ENCODE data around the gene SERF1A. TPM values are rescaled to one million over a fixed set of nuclear protein-coding genes. Genes with fewer than 3 reads are reported as not detected.

SERF1A gene
- 3.6 and 3.7 TPM in 2 replicates for total RNA-seq

DNA sequence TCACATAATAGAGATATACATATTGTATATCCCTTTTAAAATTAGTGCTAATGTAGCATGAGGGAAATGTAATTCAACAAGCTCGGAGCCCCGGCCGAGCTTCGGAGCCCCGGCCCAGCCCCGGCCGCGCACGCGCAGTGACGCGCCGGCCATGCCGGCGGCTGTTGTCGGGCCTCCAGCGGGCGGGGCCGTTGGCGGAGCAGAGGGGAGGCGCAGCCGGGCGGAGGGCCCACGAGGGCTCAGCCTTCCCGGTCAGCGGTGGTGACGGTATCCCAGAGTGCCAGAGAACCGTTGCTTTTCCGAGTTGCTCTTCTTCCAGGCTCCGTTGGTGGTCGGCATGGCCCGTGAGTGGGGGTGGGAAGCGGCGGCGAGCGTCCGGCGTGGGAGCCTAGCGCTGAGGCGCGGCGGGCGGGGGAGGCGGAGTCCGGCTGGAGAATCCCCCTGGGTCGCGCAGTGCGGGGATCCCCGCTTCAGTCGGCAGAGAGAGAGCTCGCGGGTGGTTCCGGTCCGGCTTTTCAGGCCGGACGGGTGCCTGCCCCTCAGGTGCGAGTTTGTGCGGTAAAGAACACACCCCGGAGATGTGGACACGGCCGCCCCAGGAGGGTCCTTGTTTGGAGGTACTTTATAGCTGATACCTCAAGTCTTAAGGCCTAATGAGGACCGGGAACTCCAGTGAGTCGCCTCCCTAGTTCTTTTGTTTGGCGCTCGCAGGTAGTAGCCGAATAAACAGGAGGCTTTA, at the start of gene SERF1A:
SERF1A (plus strand) TSS at position 137 of the 739 bp plus-strand sequence; CDS start at position 338, 201 bp downstream.

Other genes with a start within 250 kb of the SERF1A start
- 25.0 and 26.2 TPM in 2 replicates for gene SMN1, start 24.4 kb downstream of the SERF1A start, total RNA-seq
- 1.4 and 2.4 TPM in 2 replicates for gene NAIP, start 124.7 kb downstream of the SERF1A start, total RNA-seq
- gene GTF2H2, start 167.0 kb downstream of the SERF1A start, total RNA-seq, result 9.2 and 13.8 TPM in 2 replicates